Neutrophil (primary cell): ENCODE data around the gene MLPH.

Source experiments
- H3K27ac ChIP-seq: fragments of 200-600 bp; sonication (generic); 2 replicates; pipeline ENCODE4 v1.5.1; 2016; ENCODE audit warnings: mild to moderate bottlenecking, moderate library complexity
- H3K27me3 ChIP-seq: fragments of 200-600 bp; sonication (generic); 2 replicates; pipeline ENCODE4 v1.6.0; 2016; ENCODE audit warnings: mild to moderate bottlenecking
- H3K36me3 ChIP-seq: fragments of 200-600 bp; sonication (generic); 2 replicates; pipeline ENCODE4 v1.5.1; 2017
- H3K4me1 ChIP-seq, 2 experiments: fragments of 200-600 bp in 1 of 2; sonication (generic) in 1 of 2; 1 replicate in 1 of 2; 2 replicates in 1 of 2; pipeline versions ENCODE4 v1.5.1 to v1.6.1; 2013 to 2016; ENCODE audit warnings: low read depth in 1 of 2, low read length in 1 of 2, mild to moderate bottlenecking in 1 of 2, moderate library complexity in 1 of 2; ENCODE audit not compliant: control insufficient read depth in 1 of 2, insufficient read depth in 1 of 2
- H3K4me3 ChIP-seq, 2 experiments: fragments of 200-600 bp in 1 of 2; sonication (generic) in 1 of 2; 1 replicate in 1 of 2; 2 replicates in 1 of 2; pipeline ENCODE4 v1.5.1; 2013 to 2016; ENCODE audit warnings: low read depth in 1 of 2, low read length in 1 of 2, mild to moderate bottlenecking in 1 of 2, moderate library complexity in 1 of 2
- H3K9me3 ChIP-seq: fragments of 200-600 bp; sonication (generic); 2 replicates; pipeline ENCODE4 v1.5.1; 2016
- TF ChIP-seq, protein P1 (sequence below): fragments of 200-600 bp; sonication (generic); IDR thresholded peaks from 2 replicates; pipeline ENCODE4 v1.5.1; 2016; ENCODE audit warnings: antibody characterized with exemption

MLPH gene

DNA sequence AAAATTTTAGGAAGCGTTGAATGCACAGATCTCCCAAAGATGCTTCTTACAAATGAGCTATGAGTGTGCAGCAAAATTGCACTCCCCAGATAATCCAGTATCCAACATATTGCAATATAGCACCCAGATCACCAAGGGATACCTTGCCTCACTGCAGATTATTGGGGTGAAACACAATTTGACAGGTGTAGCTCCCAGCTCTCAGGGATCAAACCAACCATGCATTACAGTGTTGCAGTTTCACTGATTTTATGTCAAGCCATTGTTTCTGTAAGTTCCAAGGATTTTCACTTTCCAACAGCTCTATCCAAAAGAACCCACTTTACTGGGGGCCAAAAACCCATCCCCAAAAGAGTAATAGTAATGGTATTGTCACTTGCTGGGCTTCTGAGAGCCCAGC lies 68.5 kb downstream of the MLPH start:
- Histone ChIP-seq H3K27me3 (no peaks in the 10 kb centered on the region), H3K27ac (no peak overlapping the region), H3K9me3 (no peaks in the 10 kb centered on the region), H3K4me3 (no peak overlapping the region), H3K36me3 (no peaks in the 10 kb centered on the region), H3K4me1 (no peaks in the 10 kb centered on the region)
- TF ChIP-seq, protein P1, sequence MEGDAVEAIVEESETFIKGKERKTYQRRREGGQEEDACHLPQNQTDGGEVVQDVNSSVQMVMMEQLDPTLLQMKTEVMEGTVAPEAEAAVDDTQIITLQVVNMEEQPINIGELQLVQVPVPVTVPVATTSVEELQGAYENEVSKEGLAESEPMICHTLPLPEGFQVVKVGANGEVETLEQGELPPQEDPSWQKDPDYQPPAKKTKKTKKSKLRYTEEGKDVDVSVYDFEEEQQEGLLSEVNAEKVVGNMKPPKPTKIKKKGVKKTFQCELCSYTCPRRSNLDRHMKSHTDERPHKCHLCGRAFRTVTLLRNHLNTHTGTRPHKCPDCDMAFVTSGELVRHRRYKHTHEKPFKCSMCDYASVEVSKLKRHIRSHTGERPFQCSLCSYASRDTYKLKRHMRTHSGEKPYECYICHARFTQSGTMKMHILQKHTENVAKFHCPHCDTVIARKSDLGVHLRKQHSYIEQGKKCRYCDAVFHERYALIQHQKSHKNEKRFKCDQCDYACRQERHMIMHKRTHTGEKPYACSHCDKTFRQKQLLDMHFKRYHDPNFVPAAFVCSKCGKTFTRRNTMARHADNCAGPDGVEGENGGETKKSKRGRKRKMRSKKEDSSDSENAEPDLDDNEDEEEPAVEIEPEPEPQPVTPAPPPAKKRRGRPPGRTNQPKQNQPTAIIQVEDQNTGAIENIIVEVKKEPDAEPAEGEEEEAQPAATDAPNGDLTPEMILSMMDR: no peak

DNA sequence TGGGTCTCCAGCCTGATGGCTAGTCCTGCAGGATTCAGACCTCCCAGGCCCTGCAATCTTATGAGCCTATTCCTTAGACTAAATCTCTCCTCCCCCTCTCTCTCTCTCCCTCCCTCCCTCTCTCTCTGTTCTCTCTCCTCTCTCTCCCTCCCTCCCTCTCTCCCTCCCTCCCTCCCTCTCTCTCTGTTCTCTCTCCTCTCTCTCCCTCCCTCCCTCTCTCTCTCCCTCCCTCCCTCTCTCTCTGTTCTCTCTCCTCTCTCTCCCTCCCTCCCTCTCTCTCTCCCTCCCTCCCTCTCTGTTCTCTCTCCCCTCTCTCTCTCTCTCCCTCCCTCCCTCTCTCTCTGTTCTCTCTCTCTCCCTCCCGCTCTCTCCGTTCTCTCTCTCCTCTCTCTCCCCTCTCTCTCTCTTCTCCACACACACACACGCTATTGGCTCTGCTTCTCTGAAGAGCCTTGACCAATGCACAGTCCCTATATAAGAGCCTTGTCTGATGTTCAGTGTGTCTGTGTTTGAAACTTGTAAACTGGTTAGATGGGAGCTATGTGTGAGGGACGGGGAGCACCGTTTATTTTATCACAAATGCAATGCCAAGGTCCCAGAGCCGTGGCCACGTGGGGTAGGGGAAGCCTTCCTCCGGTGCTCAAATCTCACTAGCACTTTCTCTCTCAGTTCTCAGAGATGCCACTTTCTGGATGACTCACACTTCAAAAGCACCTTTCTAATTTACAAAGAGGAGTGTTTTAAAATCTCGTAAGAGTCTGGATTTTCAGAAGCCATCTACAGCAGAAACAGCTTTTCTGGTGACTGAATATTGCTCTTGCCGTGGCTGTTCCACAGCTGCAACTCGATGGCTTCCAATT lies 70.0 kb downstream of the MLPH start:
- H3K27me3 ChIP-seq: no peaks in the 10 kb centered on the region
- H3K4me1 ChIP-seq: no peaks in the 10 kb centered on the region
- H3K9me3 ChIP-seq: no peaks in the 10 kb centered on the region
- no peak overlapping the region for H3K4me3 ChIP-seq
- TF ChIP-seq, protein P1: no peak
- no peaks in the 10 kb centered on the region for H3K36me3 ChIP-seq
- no peak overlapping the region for H3K27ac ChIP-seq

DNA sequence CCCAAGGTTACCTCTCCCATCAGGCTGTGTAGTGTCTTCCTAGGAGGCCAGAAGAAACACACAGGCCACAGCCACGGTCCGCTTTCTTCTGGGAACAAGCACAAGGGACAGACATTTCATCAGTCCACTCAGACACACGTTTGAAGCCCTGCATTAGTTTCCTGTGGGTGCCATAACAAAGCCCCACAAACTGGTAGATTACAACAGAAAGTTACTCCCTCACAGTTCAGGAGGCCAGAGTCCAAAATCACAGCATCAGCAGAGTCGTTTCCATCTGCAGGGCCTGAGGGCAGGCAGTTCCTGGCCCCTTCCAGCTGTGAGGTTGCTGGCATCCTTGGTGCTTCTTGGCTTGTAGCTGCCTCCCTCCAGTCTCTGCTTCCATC lies 70.6 kb downstream of the MLPH start:
- H3K4me1 ChIP-seq: no peaks in the 10 kb centered on the region
- H3K27me3 ChIP-seq: no peaks in the 10 kb centered on the region

DNA sequence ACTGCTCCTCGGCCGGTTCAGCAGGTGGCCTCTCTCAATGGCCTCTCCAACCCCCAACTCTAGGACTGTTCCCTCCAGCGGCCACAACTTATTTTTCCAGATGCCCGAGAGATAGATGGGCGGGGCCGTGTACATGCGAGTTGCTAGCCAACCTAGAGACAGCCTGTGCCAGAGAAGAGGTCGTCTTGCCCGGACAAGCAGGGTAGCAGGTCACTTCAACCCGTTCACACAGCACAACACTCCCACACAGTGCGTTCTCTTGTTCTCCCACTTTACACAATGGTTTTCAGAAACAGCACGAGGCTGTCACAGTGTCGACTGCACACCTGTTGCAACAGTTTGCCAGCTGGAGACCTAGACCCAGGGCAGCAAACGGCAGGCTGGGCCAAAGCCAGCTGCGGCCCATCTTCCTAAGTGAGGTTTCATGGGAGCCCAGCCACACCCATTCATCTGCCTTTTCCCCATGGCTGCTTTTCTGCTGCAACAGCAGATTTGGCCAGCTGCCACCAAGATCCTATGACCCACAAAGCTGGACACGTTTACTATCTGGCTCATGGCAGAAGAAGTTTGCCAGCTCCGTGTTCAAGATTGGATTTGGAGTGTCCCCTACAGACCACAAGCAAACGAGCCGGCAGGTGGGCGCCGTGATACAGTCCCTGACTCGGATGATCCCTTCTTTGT lies 72.0 kb downstream of the MLPH start:
- TF ChIP-seq, protein P1: no peak
- no peaks in the 10 kb centered on the region for H3K9me3 ChIP-seq
- H3K4me3 ChIP-seq: no peak overlapping the region
- H3K27me3 ChIP-seq: peaks cover 8% of the 10 kb centered on the region
- H3K27ac ChIP-seq: no peak overlapping the region
- H3K4me1 ChIP-seq: no peaks in the 10 kb centered on the region
- H3K36me3 ChIP-seq: no peaks in the 10 kb centered on the region

More for the DNA sequence above, 70.6 kb downstream of the MLPH start:
- H3K9me3 ChIP-seq: no peaks in the 10 kb centered on the region
- TF ChIP-seq, protein P1: no peak
- no peaks in the 10 kb centered on the region for H3K36me3 ChIP-seq
- H3K27ac ChIP-seq: no peak overlapping the region
- H3K4me3 ChIP-seq: no peak overlapping the region

DNA sequence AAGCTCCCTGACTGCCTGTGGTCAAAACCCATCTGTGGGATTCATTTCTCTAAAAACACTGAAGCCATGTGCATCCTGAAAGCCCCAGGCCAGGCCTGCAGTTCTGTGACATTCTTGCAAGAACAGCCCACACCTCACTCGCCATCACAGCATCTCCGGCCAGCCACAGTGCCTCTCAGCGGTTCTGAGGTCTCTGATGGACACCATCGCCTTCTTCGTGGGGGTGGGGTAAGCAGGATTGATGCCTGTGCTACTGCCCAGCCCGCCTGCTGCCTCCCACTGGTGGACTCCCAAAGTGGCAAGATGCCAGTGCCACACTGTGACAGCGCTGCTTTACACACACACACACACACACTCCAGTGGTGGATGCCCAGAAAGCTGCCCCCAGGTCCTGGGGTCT lies 74.2 kb downstream of the MLPH start:
- TF ChIP-seq, protein P1: no peak
- Histone ChIP-seq H3K4me3 (no peak overlapping the region), H3K4me1 (no peaks in the 10 kb centered on the region), H3K9me3 (no peaks in the 10 kb centered on the region), H3K27ac (no peak overlapping the region), H3K27me3 (peaks cover 19% of the 10 kb centered on the region), H3K36me3 (no peaks in the 10 kb centered on the region)
